Activated CD8-positive, alpha-beta T cell treated with anti-CD3 and anti-CD28 coated beads for 36 hours (primary cell): ENCODE results near the gene ERBB4. TPM values are rescaled to one million over a fixed set of nuclear protein-coding genes. Genes with fewer than 3 reads are reported as not detected.

Experiments
- ATAC-seq: fragments of 200-7000 bp; cut with Tn5 transposase; one replicate; pipeline ENCODE4 v1.10.0; 2021; ENCODE audit warnings: mild to moderate bottlenecking, moderate library complexity
- CTCF ChIA-PET: fragments of 350-600 bp; sonication (Branson Sonifier 250); formaldehyde crosslinking; loops from one replicate; lab custom pipeline; 2021; ENCODE audit warnings: antibody characterized with exemption; lab: Charles Lee
- POLR2A ChIA-PET: fragments of 350-600 bp; sonication (Branson Sonifier 250); formaldehyde crosslinking; loops from one replicate; lab custom pipeline; 2021; ENCODE audit warnings: antibody characterized with exemption; lab: Charles Lee
- DNase-seq: peaks from one replicate; pipeline ENCODE4 v3.0.0-alpha.2; 2020
- H3K27ac Mint-ChIP-seq: one replicate; pipeline ENCODE4 v1.8.0; 2021; ENCODE audit warnings: mild to moderate bottlenecking, mixed read lengths
- H3K27me3 Mint-ChIP-seq: one replicate; pipeline ENCODE4 v1.8.0; 2021; ENCODE audit warnings: mixed read lengths
- H3K36me3 Mint-ChIP-seq: one replicate; pipeline ENCODE4 v1.8.0; 2021; ENCODE audit warnings: low read depth, mixed read lengths
- H3K4me1 Mint-ChIP-seq: one replicate; pipeline ENCODE4 v1.8.0; 2021; ENCODE audit warnings: low read depth, mixed read lengths
- H3K4me3 Mint-ChIP-seq: one replicate; pipeline ENCODE4 v1.8.0; 2021; ENCODE audit warnings: mild to moderate bottlenecking, moderate library complexity, mixed read lengths
- H3K9me3 Mint-ChIP-seq: one replicate; pipeline ENCODE4 v1.8.0; 2021; ENCODE audit warnings: mixed read lengths
- intact Hi-C: fragments of 100-400 bp; cut with micrococcal nuclease; formaldehyde crosslinking; loops from one replicate; pipeline ENCODE4 v1.10.0; 2022
- total RNA-seq, 2 experiments: library from RNA; stranded (reverse); gene quantifications; one replicate each; pipeline ENCODE4 v1.2.3, GENCODE V29; 2021
- TF ChIP-seq, protein P1 (sequence below): fragments of 200-600 bp; IDR thresholded peaks from one replicate; pipeline ENCODE4 v1.8.0; 2022; ENCODE audit warnings: antibody characterized with exemption, mild to moderate bottlenecking

The ERBB4 gene
- total RNA-seq, 2 experiments from 2014 or later = not detected

- DNase-seq = no peak
- intact Hi-C loops = no loop called here
- Mint-ChIP-seq H3K4me3 (no peak overlapping the region), H3K9me3 (no peaks in the 10 kb centered on the region), H3K36me3 (no peaks in the 10 kb centered on the region), H3K27me3 (no peaks in the 10 kb centered on the region), H3K27ac (no peak overlapping the region), H3K4me1 (no peaks in the 10 kb centered on the region)
- POLR2A ChIA-PET = no interaction called here
- TF ChIP-seq, protein P1, sequence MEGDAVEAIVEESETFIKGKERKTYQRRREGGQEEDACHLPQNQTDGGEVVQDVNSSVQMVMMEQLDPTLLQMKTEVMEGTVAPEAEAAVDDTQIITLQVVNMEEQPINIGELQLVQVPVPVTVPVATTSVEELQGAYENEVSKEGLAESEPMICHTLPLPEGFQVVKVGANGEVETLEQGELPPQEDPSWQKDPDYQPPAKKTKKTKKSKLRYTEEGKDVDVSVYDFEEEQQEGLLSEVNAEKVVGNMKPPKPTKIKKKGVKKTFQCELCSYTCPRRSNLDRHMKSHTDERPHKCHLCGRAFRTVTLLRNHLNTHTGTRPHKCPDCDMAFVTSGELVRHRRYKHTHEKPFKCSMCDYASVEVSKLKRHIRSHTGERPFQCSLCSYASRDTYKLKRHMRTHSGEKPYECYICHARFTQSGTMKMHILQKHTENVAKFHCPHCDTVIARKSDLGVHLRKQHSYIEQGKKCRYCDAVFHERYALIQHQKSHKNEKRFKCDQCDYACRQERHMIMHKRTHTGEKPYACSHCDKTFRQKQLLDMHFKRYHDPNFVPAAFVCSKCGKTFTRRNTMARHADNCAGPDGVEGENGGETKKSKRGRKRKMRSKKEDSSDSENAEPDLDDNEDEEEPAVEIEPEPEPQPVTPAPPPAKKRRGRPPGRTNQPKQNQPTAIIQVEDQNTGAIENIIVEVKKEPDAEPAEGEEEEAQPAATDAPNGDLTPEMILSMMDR = no peak
- CTCF ChIA-PET = no interaction called here
- ATAC-seq = no peak
Observed at GRCh38 chr2:212034841-212035585, 503.6 kb downstream of the ERBB4 start.

DNA sequence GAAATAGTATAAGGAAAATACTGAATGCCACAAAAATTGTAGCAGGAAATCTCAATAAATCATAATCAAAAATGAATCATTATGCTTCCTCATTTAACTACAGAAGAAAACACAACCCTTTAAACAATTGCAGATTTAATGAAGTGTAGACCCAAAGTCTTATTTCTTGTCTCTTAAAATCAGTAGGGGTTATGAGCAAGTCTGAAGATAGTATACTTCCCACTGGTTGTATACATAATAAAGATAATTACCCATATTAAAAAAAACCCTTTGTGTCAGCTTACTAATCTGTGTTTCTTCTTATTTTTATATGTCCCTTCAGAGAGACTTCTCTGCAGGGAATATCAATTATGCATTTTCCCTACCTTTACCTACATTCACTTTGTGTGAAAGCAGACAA, 504.7 kb downstream of the ERBB4 start:
- Mint-ChIP-seq H3K4me3 (no peak overlapping the region), H3K27me3 (no peaks in the 10 kb centered on the region), H3K36me3 (no peaks in the 10 kb centered on the region), H3K4me1 (no peaks in the 10 kb centered on the region), H3K27ac (no peak overlapping the region), H3K9me3 (no peaks in the 10 kb centered on the region)
- intact Hi-C loops = no loop called here
- ATAC-seq = no peak
- ChIA-PET POLR2A (no interaction called here), CTCF (no interaction called here)
- DNase-seq = no peak
- TF ChIP-seq, protein P1 = no peak

DNA sequence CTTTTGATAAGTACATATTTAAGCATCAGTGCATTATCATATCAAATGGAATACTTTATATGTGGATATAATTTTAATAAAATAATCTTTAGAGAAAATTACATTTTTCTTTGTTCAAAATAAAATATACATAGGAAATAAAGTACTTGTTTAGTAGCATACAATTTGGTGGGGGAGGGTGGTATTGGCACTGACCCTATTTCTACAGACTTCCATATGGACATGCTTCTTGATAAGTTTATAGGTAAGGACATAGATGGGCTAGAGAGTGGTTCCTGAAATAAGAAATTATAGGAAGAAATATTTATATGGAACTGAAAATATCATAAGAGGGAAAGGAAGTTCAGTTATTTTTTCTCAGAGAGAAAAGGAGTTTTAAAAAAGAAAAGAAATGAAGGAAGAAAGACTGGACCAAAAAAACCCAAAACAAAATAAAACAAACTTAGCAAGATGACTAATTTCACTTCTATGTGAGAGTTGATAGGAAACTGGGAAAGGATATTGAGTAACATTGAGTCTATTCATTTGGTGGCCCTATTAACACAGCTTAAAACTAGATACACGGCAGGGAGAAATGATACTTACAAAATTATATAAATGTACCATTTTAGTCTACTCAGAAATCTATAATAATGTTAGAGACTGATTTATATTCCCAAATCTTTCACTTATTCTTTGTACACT, 505.9 kb downstream of the ERBB4 start:
- POLR2A ChIA-PET = no interaction called here

DNA sequence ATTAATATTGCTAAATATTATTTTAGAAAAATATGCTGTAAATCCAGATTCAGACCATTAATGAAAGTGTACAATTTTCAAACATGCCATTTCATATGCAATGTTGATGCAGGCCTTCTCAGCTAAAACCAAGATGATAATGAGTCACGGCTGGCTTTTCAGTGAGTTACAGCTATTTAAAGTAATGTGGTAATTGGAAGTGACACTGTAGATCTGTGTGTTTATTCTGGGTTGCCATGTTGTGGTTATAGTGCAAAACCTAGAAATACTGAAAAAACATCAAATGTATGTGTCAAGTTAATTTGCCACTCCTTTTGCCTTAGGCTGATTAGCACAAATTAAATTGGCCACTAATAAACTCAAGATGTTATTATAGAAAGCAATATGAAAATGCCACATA, 506.6 kb downstream of the ERBB4 start:
- H3K36me3 Mint-ChIP-seq = no peaks in the 10 kb centered on the region
- POLR2A ChIA-PET = no interaction called here
- no peak for DNase-seq
- no peak overlapping the region for H3K4me3 Mint-ChIP-seq
- CTCF ChIA-PET = no interaction called here
- H3K27ac Mint-ChIP-seq = no peak overlapping the region
- no peaks in the 10 kb centered on the region for H3K27me3 Mint-ChIP-seq
- H3K9me3 Mint-ChIP-seq = no peaks in the 10 kb centered on the region
- TF ChIP-seq, protein P1 = no peak
- intact Hi-C loops = no loop called here
- ATAC-seq = no peak
- no peaks in the 10 kb centered on the region for H3K4me1 Mint-ChIP-seq

More for the DNA sequence above, 505.9 kb downstream of the ERBB4 start:
- Mint-ChIP-seq H3K27ac (no peak overlapping the region), H3K4me1 (no peaks in the 10 kb centered on the region), H3K4me3 (no peak overlapping the region), H3K36me3 (no peaks in the 10 kb centered on the region), H3K27me3 (no peaks in the 10 kb centered on the region), H3K9me3 (no peaks in the 10 kb centered on the region)
- TF ChIP-seq, protein P1 = no peak
- intact Hi-C loops = no loop called here
- DNase-seq = no peak
- no peak for ATAC-seq
- CTCF ChIA-PET = interaction anchor here (0.6 kb wide), 1 partner anchor 216 kb away, joined by 3 read pairs; no protein-coding TSS in a partner anchor

GRCh38 chr2:212030709-212031108, 507.9 kb downstream of the ERBB4 start:
- Mint-ChIP-seq H3K36me3 (no peaks in the 10 kb centered on the region), H3K27me3 (no peaks in the 10 kb centered on the region), H3K4me3 (no peak overlapping the region), H3K27ac (no peak overlapping the region), H3K4me1 (no peaks in the 10 kb centered on the region), H3K9me3 (no peaks in the 10 kb centered on the region)
- no peak for DNase-seq
- TF ChIP-seq, protein P1 = no peak
- intact Hi-C loops = no loop called here
- ChIA-PET POLR2A (no interaction called here), CTCF (no interaction called here)
- no peak for ATAC-seq
